Liver (tissue), 9 donors: Measurements from ENCODE around the gene UBA52. TPM values are rescaled to one million over a fixed set of nuclear protein-coding genes. Genes with fewer than 3 reads are reported as not detected.

ENCODE experiments used
- DNase-seq: peaks from one replicate; pipeline ENCODE4 v3.0.0-alpha.2; 2017; ENCODE audit warnings: low spot score
- H3K27ac ChIP-seq, 2 donors: one replicate each; pipeline ENCODE4 v1.7.0; 2013; ENCODE audit warnings: inconsistent platforms in 2 of 2, low read length in 2 of 2, control low read depth in 1 of 2, low read depth in 1 of 2, mild to moderate bottlenecking in 1 of 2
- H3K27me3 ChIP-seq, 4 donors: one replicate each; pipeline versions ENCODE4 v1.6.1 to v1.7.0; 2013; ENCODE audit warnings: low read length in 3 of 4, inconsistent platforms in 1 of 4, mild to moderate bottlenecking in 1 of 4, moderate library complexity in 1 of 4; ENCODE audit not compliant: control insufficient read depth in 4 of 4, insufficient read depth in 4 of 4
- H3K36me3 ChIP-seq, 4 donors: one replicate each; pipeline versions ENCODE4 v1.6.1 to v1.7.0; 2013; ENCODE audit warnings: low read length in 3 of 4, mild to moderate bottlenecking in 3 of 4, low read depth in 1 of 4, moderate library complexity in 1 of 4; ENCODE audit not compliant: control insufficient read depth in 4 of 4, insufficient read depth in 3 of 4
- H3K4me1 ChIP-seq, 4 donors: one replicate each; pipeline versions ENCODE4 v1.6.1 to v1.7.0; 2013; ENCODE audit warnings: low read length in 3 of 4, mild to moderate bottlenecking in 3 of 4, moderate library complexity in 1 of 4; ENCODE audit not compliant: control insufficient read depth in 4 of 4, insufficient read depth in 4 of 4
- H3K4me3 ChIP-seq, 3 donors: one replicate each; pipeline versions ENCODE4 v1.6.1 to v1.7.0; 2013; ENCODE audit warnings: low read length in 3 of 3, control low read depth in 1 of 3, low read depth in 1 of 3, mild to moderate bottlenecking in 1 of 3
- H3K9ac ChIP-seq, 2 donors: one replicate each; pipeline ENCODE4 v1.7.0; 2013; ENCODE audit warnings: low read length in 2 of 2, mild to moderate bottlenecking in 2 of 2, moderate library complexity in 2 of 2, control low read depth in 1 of 2, low read depth in 1 of 2
- H3K9me3 ChIP-seq, 4 donors: one replicate each; pipeline versions ENCODE4 v1.6.1 to v1.7.0; 2013; ENCODE audit warnings: low read length in 3 of 4; ENCODE audit not compliant: control insufficient read depth in 4 of 4
- CTCF ChIP-seq: fragments of 150-350 bp; IDR thresholded peaks from 2 replicates; pipeline ENCODE4 v1.5.1; 2017; ENCODE audit warnings: improper control_type of control experiment, low read depth, low read length; ENCODE audit not compliant: missing input control
- GABPA ChIP-seq, 2 donors: IDR thresholded peaks in 1 of 2; conservative IDR thresholded peaks in 1 of 2; 2 replicates each; pipeline ENCODE4 v1.6.1; 2016; ENCODE audit warnings: antibody characterized with exemption in 2 of 2, mild to moderate bottlenecking in 1 of 2, moderate library complexity in 1 of 2
- RAD21 ChIP-seq, 2 donors: IDR thresholded peaks; 2 replicates each; pipeline ENCODE4 v1.6.1; 2016; ENCODE audit warnings: antibody characterized with exemption in 2 of 2, mild to moderate bottlenecking in 2 of 2
- REST ChIP-seq: IDR thresholded peaks from 2 replicates; pipeline ENCODE4 v1.6.1; 2016; ENCODE audit warnings: antibody characterized with exemption, mild to moderate bottlenecking
- RXRA ChIP-seq, 2 donors: IDR thresholded peaks; 2 replicates each; pipeline ENCODE4 v1.6.1; 2017 to 2018; ENCODE audit warnings: antibody characterized with exemption in 2 of 2, mild to moderate bottlenecking in 1 of 2
- SP1 ChIP-seq: IDR thresholded peaks from 2 replicates; pipeline ENCODE4 v1.6.1; 2018; ENCODE audit warnings: antibody characterized with exemption, mild to moderate bottlenecking
- YY1 ChIP-seq: IDR thresholded peaks from 2 replicates; pipeline ENCODE4 v1.6.1; 2016; ENCODE audit warnings: antibody characterized with exemption, mild to moderate bottlenecking
- WGBS: extraction: QIAGEN DNeasy Blood & Tissue Kit; methylation state at CpG from one replicate; pipeline ENCODE4 v1.1.7; 2013; 5-methylcytosine and 5-hydroxymethylcytosine counted together
- polyA plus RNA-seq, 2 donors: library from polyadenylated mRNA; stranded (reverse) in 1 of 2; unstranded in 1 of 2; fragments of 200-250 nt in 1 of 2; fragments of >200 nt in 1 of 2; fragmentation: Nextera tagmentation in 1 of 2; extraction: Ambion mirVana in 1 of 2; gene quantifications; one replicate each; pipeline versions ENCODE4 v1.2.1 to v1.2.3, GENCODE V29; 2013 to 2015
- total RNA-seq, 2 donors: library from RNA; depleted of rRNA; stranded (reverse); fragments of >200 nt; gene quantifications; one replicate each; pipeline ENCODE4 v1.2.3, GENCODE V29; 2014
- TF ChIP-seq, protein P1 (sequence below): IDR thresholded peaks from 2 replicates; pipeline ENCODE4 v1.6.1; 2016; ENCODE audit warnings: antibody characterized with exemption
- donor health status: healthy.
- donor health status: healthy.
- donor health status: healthy.
- donor health status: healthy.
- donor health status: healthy.

Gene UBA52
- total and polyA plus RNA-seq, 4 donors: 324 to 647 (median 484) TPM

DNA sequence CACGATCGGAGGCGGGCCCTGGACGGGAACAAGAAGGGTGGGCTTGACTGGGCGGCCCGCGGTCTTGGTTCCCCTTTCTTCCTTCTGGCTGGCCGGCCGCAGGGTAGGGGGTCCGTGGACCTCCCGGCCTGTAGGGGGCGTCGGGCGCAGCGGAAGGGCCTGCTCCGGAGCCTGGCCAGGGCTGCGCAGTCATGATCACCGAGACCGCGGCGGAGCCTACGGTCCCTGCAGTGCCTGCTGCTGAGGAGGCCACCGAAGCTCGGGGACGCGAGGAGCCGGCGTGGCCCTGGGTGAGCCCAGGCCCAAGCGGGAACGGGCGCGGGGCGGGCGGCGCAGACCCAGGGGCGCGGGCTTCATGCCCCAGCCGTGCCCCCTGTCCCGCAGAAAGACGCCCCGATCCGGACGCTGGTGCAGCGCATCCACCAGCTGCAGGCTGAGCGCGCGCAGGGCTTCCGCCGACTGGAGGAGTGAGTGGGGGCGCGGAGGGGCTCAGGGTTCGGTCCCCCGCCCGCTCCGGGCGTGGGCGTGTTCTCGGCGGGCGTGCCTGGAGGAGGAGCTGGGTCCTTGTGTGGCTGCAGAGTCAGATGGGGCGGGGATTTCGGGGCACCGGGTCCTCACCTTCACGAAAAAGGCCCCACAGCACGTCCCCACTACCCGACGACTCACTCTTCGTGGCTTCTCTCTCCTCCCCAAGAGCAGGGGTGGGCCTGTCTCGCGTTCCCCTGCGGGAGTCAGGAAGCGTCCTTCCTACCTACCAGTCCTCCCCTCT, 17.1 kb downstream of the UBA52 start, which contains the start of gene REX1BD:
REX1BD (plus strand) TSS at position 188 of the 769 bp plus-strand sequence; CDS start at position 192, 4 bp downstream.
- peak within 1 kb of the TSS; percentile 74 to 84 for H3K27ac ChIP-seq
- no peaks in the 10 kb centered on the region for H3K9me3 ChIP-seq
- under 1% methylated on average over 72 of the region's 72 CpGs for WGBS
- peak within 1 kb of the TSS; percentile 30 to 33 for H3K9ac ChIP-seq
- peak within 1 kb of the TSS; percentile 72 to 83 (median 78) for H3K4me3 ChIP-seq
- H3K4me1 ChIP-seq: peaks cover 5 to 17% (median 11%) of the 10 kb centered on the region in 4 donors
- no peaks in the 10 kb centered on the region for H3K27me3 ChIP-seq
- peak; percentile 89 for DNase-seq
- TF ChIP-seq CTCF: peak; percentile 75
- TF ChIP-seq REST: peak; percentile 26
- TF ChIP-seq YY1: peak; percentile 18
- TF ChIP-seq RAD21 (IDR thresholded peaks at IDR 0.05): peak; percentile 54 to 75
- TF ChIP-seq GABPA (IDR thresholded peaks at IDR 0.05 in 1 of 2, conservative IDR thresholded peaks at IDR 0.05 in 1 of 2): peak in 1 of 2 donors; percentile 43
- TF ChIP-seq RXRA (IDR thresholded peaks at IDR 0.05): no peak
- H3K36me3 ChIP-seq: peaks cover 0 to 3% (median 1%) of the 10 kb centered on the region in 4 donors

DNA sequence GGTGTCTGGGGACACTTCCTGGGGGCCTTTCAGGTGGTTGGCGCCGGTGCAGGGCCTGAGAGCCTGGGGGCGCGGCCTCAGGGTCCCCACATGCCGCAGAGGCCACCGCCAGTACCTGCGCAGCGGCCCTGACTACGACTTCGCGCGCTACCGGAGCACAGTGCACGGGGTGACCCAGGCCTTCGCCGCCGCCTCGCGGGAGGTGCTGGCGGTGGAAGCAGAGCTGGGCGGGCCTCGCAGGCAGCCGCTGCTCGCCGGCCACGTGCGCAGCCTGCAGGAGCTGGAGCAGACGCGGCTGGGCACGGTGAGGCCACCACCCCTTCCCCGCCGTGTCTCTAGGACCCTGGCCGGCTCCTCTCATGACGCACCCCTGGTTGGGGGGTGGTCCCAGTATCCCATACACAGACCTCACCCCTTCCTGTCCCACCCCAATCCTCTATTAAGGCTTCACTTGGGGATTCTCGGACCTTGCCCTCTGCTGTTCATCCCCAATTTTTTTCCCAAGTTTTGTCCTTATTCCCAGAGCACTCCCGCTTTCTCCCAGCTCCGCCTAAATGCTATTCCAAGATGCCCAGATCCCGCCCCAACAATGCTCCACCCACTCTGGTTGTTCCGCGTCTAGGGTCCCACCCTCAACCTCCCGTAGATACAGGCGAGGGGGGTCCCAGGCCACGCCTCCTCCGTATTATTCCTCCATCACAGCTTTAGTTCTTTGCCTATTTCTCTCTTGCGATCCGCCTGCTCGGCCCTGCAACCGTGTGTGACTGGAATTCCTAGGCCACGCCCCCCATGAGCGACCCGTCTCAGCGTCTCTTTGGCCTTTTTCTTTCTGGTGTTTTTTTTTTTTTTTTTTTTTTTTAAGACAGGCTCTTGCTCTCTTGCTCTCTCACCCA, 18.0 kb downstream of the UBA52 start:
- Histone ChIP-seq H3K9me3 (no peaks in the 10 kb centered on the region), H3K27me3 (no peaks in the 10 kb centered on the region), H3K9ac (peak overlapping the region in 1 of 2 donors; percentile 33), H3K4me3 (peak overlapping the region; percentile 72 to 83 (median 78)), H3K36me3 (peaks cover 0 to 3% (median 1%) of the 10 kb centered on the region in 4 donors), H3K4me1 (peaks cover 8 to 21% (median 17%) of the 10 kb centered on the region in 4 donors), H3K27ac (peak overlapping the region; percentile 74 to 84)
- WGBS: 22% methylated on average over 52 of the region's 52 CpGs
- peak; percentile 69 for DNase-seq
- TF ChIP-seq SP1 (peak; percentile 17), CTCF (peak; percentile 29)
- TF ChIP-seq, protein P1, sequence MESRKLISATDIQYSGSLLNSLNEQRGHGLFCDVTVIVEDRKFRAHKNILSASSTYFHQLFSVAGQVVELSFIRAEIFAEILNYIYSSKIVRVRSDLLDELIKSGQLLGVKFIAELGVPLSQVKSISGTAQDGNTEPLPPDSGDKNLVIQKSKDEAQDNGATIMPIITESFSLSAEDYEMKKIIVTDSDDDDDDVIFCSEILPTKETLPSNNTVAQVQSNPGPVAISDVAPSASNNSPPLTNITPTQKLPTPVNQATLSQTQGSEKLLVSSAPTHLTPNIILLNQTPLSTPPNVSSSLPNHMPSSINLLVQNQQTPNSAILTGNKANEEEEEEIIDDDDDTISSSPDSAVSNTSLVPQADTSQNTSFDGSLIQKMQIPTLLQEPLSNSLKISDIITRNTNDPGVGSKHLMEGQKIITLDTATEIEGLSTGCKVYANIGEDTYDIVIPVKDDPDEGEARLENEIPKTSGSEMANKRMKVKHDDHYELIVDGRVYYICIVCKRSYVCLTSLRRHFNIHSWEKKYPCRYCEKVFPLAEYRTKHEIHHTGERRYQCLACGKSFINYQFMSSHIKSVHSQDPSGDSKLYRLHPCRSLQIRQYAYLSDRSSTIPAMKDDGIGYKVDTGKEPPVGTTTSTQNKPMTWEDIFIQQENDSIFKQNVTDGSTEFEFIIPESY: no peak
